GM23338 (cell line): Measurements from ENCODE around the gene CCNYL1. TPM values are rescaled to one million over a fixed set of nuclear protein-coding genes. Genes with fewer than 3 reads are reported as not detected.
A peak's percentile ranks its signal among the peaks of the same experiment; 100 is the strongest.

Source experiments
- ATAC-seq: fragments of 200-7000 bp; cut with Tn5 transposase; 3 replicates; pipeline ENCODE4 v1.9.1; 2020
- DNase-seq: peaks from one replicate; pipeline ENCODE4 v3.0.0-alpha.2; 2015; ENCODE audit warnings: low spot score
- H2AFZ ChIP-seq: fragments of 200-600 bp; sonication (generic); 2 replicates; pipeline ENCODE4 v1.8.0; 2016; ENCODE audit warnings: antibody characterized with exemption, mild to moderate bottlenecking, moderate library complexity
- H3F3A ChIP-seq: fragments of 200-600 bp; sonication (generic); replicated peaks from 2 replicates; pipeline ENCODE4 v1.8.0; 2017; ENCODE audit warnings: antibody characterized with exemption, mixed run types, low read depth
- H3K27ac ChIP-seq: fragments of 200-600 bp; sonication (generic); 2 replicates; pipeline ENCODE4 v1.6.1; 2016; ENCODE audit warnings: low read depth
- H3K27me3 ChIP-seq: fragments of 200-600 bp; sonication (generic); 2 replicates; pipeline ENCODE4 v1.8.0; 2016; ENCODE audit warnings: mild to moderate bottlenecking, mixed run types, moderate library complexity; ENCODE audit not compliant: insufficient read depth
- H3K36me3 ChIP-seq: fragments of 200-600 bp; sonication (generic); 2 replicates; pipeline ENCODE4 v1.8.0; 2016; ENCODE audit warnings: mild to moderate bottlenecking; ENCODE audit not compliant: insufficient read depth
- H3K4me1 ChIP-seq: fragments of 200-600 bp; sonication (generic); 2 replicates; pipeline ENCODE4 v1.8.0; 2016; ENCODE audit warnings: mild to moderate bottlenecking, moderate library complexity; ENCODE audit not compliant: insufficient read depth
- H3K4me2 ChIP-seq: fragments of 200-600 bp; sonication (generic); 2 replicates; pipeline ENCODE4 v1.7.1; 2017; ENCODE audit warnings: mixed run types
- H3K4me3 ChIP-seq: fragments of 200-600 bp; sonication (generic); 2 replicates; pipeline ENCODE4 v1.6.1; 2016; ENCODE audit warnings: mixed run types
- H3K79me2 ChIP-seq: fragments of 200-600 bp; sonication (generic); replicated peaks from 2 replicates; pipeline ENCODE4 v1.8.0; 2017; ENCODE audit warnings: mild to moderate bottlenecking; ENCODE audit not compliant: insufficient read depth
- H3K9me2 ChIP-seq: fragments of 200-600 bp; sonication (generic); 2 replicates; pipeline ENCODE4 v1.8.0; 2017; ENCODE audit not compliant: insufficient read depth
- H4K20me1 ChIP-seq: fragments of 200-600 bp; sonication (generic); replicated peaks from 2 replicates; pipeline ENCODE4 v1.8.0; 2017; ENCODE audit warnings: mild to moderate bottlenecking; ENCODE audit not compliant: insufficient read depth
- H3K27ac Mint-ChIP-seq: 2 replicates; pipeline ENCODE4 v1.8.0; 2020; ENCODE audit warnings: inconsistent platforms, mild to moderate bottlenecking, moderate library complexity, mixed read lengths
- H3K27me3 Mint-ChIP-seq: 3 replicates; pipeline ENCODE4 v1.8.0; 2022; ENCODE audit warnings: low read depth, mild to moderate bottlenecking, moderate library complexity, mixed read lengths, inconsistent platforms; ENCODE audit not compliant: insufficient read depth, poor library complexity
- H3K36me3 Mint-ChIP-seq: 3 replicates; pipeline ENCODE4 v1.8.0; 2021; ENCODE audit warnings: low read depth, mild to moderate bottlenecking, inconsistent platforms, moderate library complexity, mixed read lengths
- H3K4me1 Mint-ChIP-seq: 3 replicates; pipeline ENCODE4 v1.8.0; 2020; ENCODE audit warnings: mild to moderate bottlenecking, inconsistent platforms, mixed read lengths
- H3K4me3 Mint-ChIP-seq: 3 replicates; pipeline ENCODE4 v1.8.0; 2021; ENCODE audit warnings: moderate library complexity, mild to moderate bottlenecking, inconsistent platforms, mixed read lengths
- H3K9me3 Mint-ChIP-seq: 3 replicates; pipeline ENCODE4 v1.8.0; 2020; ENCODE audit warnings: moderate library complexity, mild to moderate bottlenecking, inconsistent platforms, mixed read lengths
- CREB1 ChIP-seq: fragments of 250-450 bp; sonication (Bioruptor Pico); IDR thresholded peaks from 2 replicates; pipeline ENCODE4 v1.5.0; 2020; ENCODE audit warnings: low read depth, mild to moderate bottlenecking, moderate library complexity
- CTCF ChIP-seq, 2 experiments: fragments of 200-600 bp in 1 of 2; sonication (generic) in 1 of 2; conservative IDR thresholded peaks; 2 replicates each; pipeline versions ENCODE4 v1.5.1 to v1.6.1; 2016 to 2017; ENCODE audit warnings: antibody characterized with exemption in 2 of 2, low read depth in 2 of 2, mild to moderate bottlenecking in 2 of 2, moderate library complexity in 1 of 2
- EZH2 ChIP-seq: fragments of 200-600 bp; sonication (generic); IDR thresholded peaks from one replicate; pipeline ENCODE4 v1.8.0; 2017; ENCODE audit warnings: antibody characterized with exemption, mild to moderate bottlenecking, low read depth; ENCODE audit not compliant: unreplicated experiment
- EZH2phosphoT487 ChIP-seq: fragments of 200-600 bp; sonication (generic); IDR thresholded peaks from one replicate; pipeline ENCODE4 v1.8.1; 2018; ENCODE audit warnings: antibody characterized with exemption; ENCODE audit not compliant: unreplicated experiment
- JUNB ChIP-seq: IDR thresholded peaks from one replicate; pipeline ENCODE4 v1.6.1; 2016; ENCODE audit warnings: antibody characterized with exemption; ENCODE audit not compliant: unreplicated experiment
- NANOG ChIP-seq: IDR thresholded peaks from 2 replicates; pipeline ENCODE4 v1.6.1; 2016; ENCODE audit warnings: antibody characterized with exemption, borderline replicate concordance
- POLR2AphosphoS5 ChIP-seq: IDR thresholded peaks from 2 replicates; pipeline ENCODE4 v1.6.1; 2016; ENCODE audit warnings: antibody characterized with exemption, low read depth
- REST ChIP-seq: IDR thresholded peaks from one replicate; pipeline ENCODE4 v1.6.1; 2018; ENCODE audit warnings: antibody characterized with exemption; ENCODE audit not compliant: unreplicated experiment
- STAT1 ChIP-seq: IDR thresholded peaks from one replicate; pipeline ENCODE4 v1.6.1; 2016; ENCODE audit warnings: antibody characterized with exemption; ENCODE audit not compliant: unreplicated experiment
- ZNF114 ChIP-seq: fragments of 250-450 bp; sonication (Bioruptor Pico); IDR thresholded peaks from 2 replicates; pipeline ENCODE4 v1.5.0; 2020; ENCODE audit warnings: mild to moderate bottlenecking, moderate library complexity
- ZNF331 ChIP-seq: fragments of 250-450 bp; sonication (Bioruptor Pico); IDR thresholded peaks from 2 replicates; pipeline ENCODE4 v1.5.0; 2020; ENCODE audit warnings: low read depth, mild to moderate bottlenecking, moderate library complexity
- ZNF462 ChIP-seq: fragments of 250-450 bp; sonication (Bioruptor Pico); IDR thresholded peaks from 2 replicates; pipeline ENCODE4 v1.5.0; 2020; ENCODE audit warnings: mild to moderate bottlenecking, moderate library complexity
- polyA plus RNA-seq: library from polyadenylated mRNA; unstranded; fragments of >200 nt; fragmentation: Nextera tagmentation; extraction: Ambion mirVana; gene quantifications from 2 replicates; pipeline ENCODE4 v1.2.1, GENCODE V29; 2016
- total RNA-seq: library from RNA; depleted of rRNA; stranded (reverse); fragments of >200 nt; shearing (Covaris generic); gene quantifications from 2 replicates; pipeline ENCODE4 v1.2.3, GENCODE V29; 2014
- TF ChIP-seq, protein P1 (sequence below): IDR thresholded peaks from 2 replicates; pipeline ENCODE4 v1.6.1; 2016; ENCODE audit warnings: antibody characterized with exemption

Gene CCNYL1
- total and polyA plus RNA-seq, 2 experiments from 2014 or later: 19.6 to 32.1 TPM

GRCh38 chr2:207695293-207695692, 16.1 kb upstream of the CCNYL1 start:
- Mint-ChIP-seq H3K27me3 (peaks cover 4% of the 10 kb centered on the region), H3K9me3 (no peaks in the 10 kb centered on the region), H3K36me3 (no peaks in the 10 kb centered on the region), H3K4me3 (no peak overlapping the region), H3K4me1 (peaks cover 3% of the 10 kb centered on the region; the same call in 1 of the 3 replicates), H3K27ac (no peak overlapping the region)
- Histone ChIP-seq H3K27ac (no peak overlapping the region), H4K20me1 (no peaks in the 10 kb centered on the region), H2AFZ (peak overlapping the region; percentile 79), H3K4me3 (no peak overlapping the region), H3K27me3 (no peaks in the 10 kb centered on the region), H3K4me2 (no peak overlapping the region), H3K4me1 (no peaks in the 10 kb centered on the region), H3K9me2 (no peaks in the 10 kb centered on the region), H3K79me2 (no peaks in the 10 kb centered on the region), H3F3A (no peaks in the 10 kb centered on the region), H3K36me3 (no peaks in the 10 kb centered on the region)
- ATAC-seq: no peak
- DNase-seq: no peak
- TF ChIP-seq EZH2phosphoT487 (no peak), CREB1 (CRISPR knock-in tag) (no peak), STAT1 (no peak), ZNF114 (CRISPR knock-in tag) (no peak), JUNB (no peak), REST (no peak), ZNF331 (no peak), EZH2 (no peak), CTCF (conservative IDR thresholded peaks at IDR 0.05; ENCODE audit: low read depth in 2 of 2) (no peak), ZNF462 (CRISPR knock-in tag) (no peak), POLR2AphosphoS5 (no peak), NANOG (no peak)
- TF ChIP-seq, protein P1, sequence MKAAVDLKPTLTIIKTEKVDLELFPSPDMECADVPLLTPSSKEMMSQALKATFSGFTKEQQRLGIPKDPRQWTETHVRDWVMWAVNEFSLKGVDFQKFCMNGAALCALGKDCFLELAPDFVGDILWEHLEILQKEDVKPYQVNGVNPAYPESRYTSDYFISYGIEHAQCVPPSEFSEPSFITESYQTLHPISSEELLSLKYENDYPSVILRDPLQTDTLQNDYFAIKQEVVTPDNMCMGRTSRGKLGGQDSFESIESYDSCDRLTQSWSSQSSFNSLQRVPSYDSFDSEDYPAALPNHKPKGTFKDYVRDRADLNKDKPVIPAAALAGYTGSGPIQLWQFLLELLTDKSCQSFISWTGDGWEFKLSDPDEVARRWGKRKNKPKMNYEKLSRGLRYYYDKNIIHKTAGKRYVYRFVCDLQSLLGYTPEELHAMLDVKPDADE: no peak
